HepG2 (cell line): ENCODE measurements around the gene ONECUT2. TPM values are rescaled to one million over a fixed set of nuclear protein-coding genes. Genes with fewer than 3 reads are reported as not detected.

ENCODE experiments used
- ATAD3A ChIP-seq: sonication (generic); formaldehyde crosslinking; IDR thresholded peaks from 2 replicates; pipeline ENCODE4 v1.4.0; 2020; ENCODE audit warnings: missing genetic modification reagents
- ISL2 ChIP-seq: sonication (generic); formaldehyde crosslinking; IDR thresholded peaks from 2 replicates; pipeline ENCODE4 v1.5.0; 2020; ENCODE audit warnings: missing genetic modification reagents
- NR2F6 ChIP-seq, 2 experiments: IDR thresholded peaks; 2 replicates each; pipeline ENCODE4 v1.6.1; 2016; ENCODE audit warnings: antibody characterized with exemption in 1 of 2, mild to moderate bottlenecking in 1 of 2
- RFX5 ChIP-seq: IDR thresholded peaks from 2 replicates; pipeline ENCODE4 v1.6.1; 2011; ENCODE audit warnings: low read depth, low read length, improper control_type of control experiment
- SAP130 ChIP-seq: IDR thresholded peaks from 2 replicates; pipeline ENCODE4 v1.6.1; 2016; ENCODE audit warnings: low read depth
- TARDBP ChIP-seq: sonication (generic); formaldehyde crosslinking; IDR thresholded peaks from 2 replicates; pipeline ENCODE4 v1.8.0; 2022; ENCODE audit warnings: mild to moderate bottlenecking, missing genetic modification reagents
- THAP11 ChIP-seq: IDR thresholded peaks from 2 replicates; pipeline ENCODE4 v1.6.1; 2016; ENCODE audit warnings: missing biosample characterization, missing genetic modification reagents
- ZKSCAN8 ChIP-seq: IDR thresholded peaks from 2 replicates; pipeline ENCODE4 v1.6.1; 2016; ENCODE audit warnings: borderline replicate concordance, missing genetic modification reagents, missing compliant biosample characterization
- ZNF12 ChIP-seq: sonication (generic); formaldehyde crosslinking; IDR thresholded peaks from 2 replicates; pipeline ENCODE4 v1.5.0; 2020; ENCODE audit warnings: missing genetic modification reagents
- ZNF274 ChIP-seq: sonication (generic); formaldehyde crosslinking; IDR thresholded peaks from 2 replicates; pipeline ENCODE4 v1.5.1; 2020; ENCODE audit warnings: mild to moderate bottlenecking, missing genetic modification reagents
- ZNF83 ChIP-seq: sonication (generic); formaldehyde crosslinking; IDR thresholded peaks from 2 replicates; pipeline ENCODE4 v1.4.0; 2020; ENCODE audit warnings: missing genetic modification reagents, mild to moderate bottlenecking, borderline replicate concordance
- polyA plus RNA-seq, 8 experiments: library from polyadenylated mRNA; depleted of rRNA in 3 of 8; stranded (reverse) in 7 of 8; unstranded in 1 of 8; fragments of >200 nt; fragmentation: Illumina TruSeq in 4 of 8; extraction: Trizol in 4 of 8; gene quantifications; 2 replicates each; pipeline versions ENCODE4 v1.2.1 to v1.2.3, GENCODE V29; 2011 to 2016; ENCODE audit warnings: low read depth in 4 of 8, missing spikeins in 1 of 8, mixed read lengths in 1 of 8; ENCODE audit not compliant: insufficient read depth in 1 of 8
- total RNA-seq, 5 experiments: library from RNA; depleted of rRNA; stranded (reverse); fragments of >200 nt; fragmentation: Illumina TruSeq; extraction: Trizol; gene quantifications; 2 replicates each; pipeline ENCODE4 v1.2.3, GENCODE V29; 2016; ENCODE audit warnings: low read depth in 1 of 5
- TF ChIP-seq, protein P1 (sequence below): sonication (generic); formaldehyde crosslinking; IDR thresholded peaks from 2 replicates; pipeline ENCODE4 v1.8.0; 2022; ENCODE audit warnings: missing genetic modification reagents, mild to moderate bottlenecking, borderline replicate concordance
- TF ChIP-seq, protein P2 (sequence below): IDR thresholded peaks from 2 replicates; pipeline ENCODE4 v1.6.1; 2016; ENCODE audit warnings: mild to moderate bottlenecking
- TF ChIP-seq, protein P3 (sequence below): IDR thresholded peaks from 2 replicates; pipeline ENCODE4 v1.6.1; 2016; ENCODE audit warnings: mild to moderate bottlenecking, missing biosample characterization, missing genetic modification reagents
- TF ChIP-seq, protein P4 (sequence below): sonication (generic); formaldehyde crosslinking; IDR thresholded peaks from 2 replicates; pipeline ENCODE4 v1.5.0; 2020; ENCODE audit warnings: missing genetic modification reagents
- TF ChIP-seq, protein P5 (sequence below), 2 experiments: fragments of 450-650 bp in 1 of 2; sonication (generic) in 1 of 2; formaldehyde crosslinking in 1 of 2; IDR thresholded peaks; 2 replicates each; pipeline versions ENCODE4 v1.6.1 to v1.8.0; 2016 to 2022; ENCODE audit warnings: antibody characterized with exemption in 1 of 2, mild to moderate bottlenecking in 1 of 2, missing genetic modification reagents in 1 of 2

The ONECUT2 gene
- total and polyA plus RNA-seq, 2 of the 13 experiments (the other 11 are each of a cell fraction or from before 2014, with no cell fraction given) = 3.0 to 3.2 TPM

DNA sequence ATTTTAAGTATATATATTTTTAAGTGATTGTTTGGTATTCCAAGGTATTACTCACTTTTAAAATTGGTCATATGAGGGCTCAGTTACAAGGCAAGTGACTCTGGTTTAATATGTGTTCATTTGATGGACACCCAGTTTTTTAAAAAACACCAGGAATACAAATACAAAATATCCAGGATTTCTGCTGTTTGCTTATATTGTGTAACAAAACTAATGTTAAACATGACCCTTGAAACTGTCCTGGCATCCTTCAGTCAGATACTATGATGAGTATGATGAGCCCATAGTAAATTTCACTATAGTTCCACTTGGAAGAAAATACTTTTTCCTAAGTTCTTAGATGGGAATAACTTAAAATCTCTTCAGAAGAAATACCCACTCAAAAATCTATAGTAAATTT is 11.4 kb upstream of the ONECUT2 start (continued):
- TF ChIP-seq ZNF274 (CRISPR knock-in tag) (no peak), TARDBP (CRISPR knock-in tag) (0 out of 2 replicates have a peak, but pooled peaks have one; percentile 37), ZNF83 (no peak), ZNF12 (CRISPR knock-in tag) (no peak), ATAD3A (CRISPR knock-in tag) (no peak), RFX5 (no peak), SAP130 (CRISPR knock-in tag) (peak; percentile 72), ISL2 (peak; percentile 75), NR2F6 (IDR thresholded peaks at IDR 0.05) (peak; percentile 68), NR2F6 (CRISPR knock-in tag; IDR thresholded peaks at IDR 0.05) (peak; percentile 64), ZKSCAN8 (CRISPR knock-in tag) (peak; percentile 50; the same call in 1 of the 2 replicates), THAP11 (CRISPR knock-in tag) (0 out of 2 replicates have a peak, but pooled peaks have one; percentile 55)
- TF ChIP-seq, protein P1, sequence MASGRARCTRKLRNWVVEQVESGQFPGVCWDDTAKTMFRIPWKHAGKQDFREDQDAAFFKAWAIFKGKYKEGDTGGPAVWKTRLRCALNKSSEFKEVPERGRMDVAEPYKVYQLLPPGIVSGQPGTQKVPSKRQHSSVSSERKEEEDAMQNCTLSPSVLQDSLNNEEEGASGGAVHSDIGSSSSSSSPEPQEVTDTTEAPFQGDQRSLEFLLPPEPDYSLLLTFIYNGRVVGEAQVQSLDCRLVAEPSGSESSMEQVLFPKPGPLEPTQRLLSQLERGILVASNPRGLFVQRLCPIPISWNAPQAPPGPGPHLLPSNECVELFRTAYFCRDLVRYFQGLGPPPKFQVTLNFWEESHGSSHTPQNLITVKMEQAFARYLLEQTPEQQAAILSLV (CRISPR knock-in tag) = no peak
- TF ChIP-seq, protein P2, sequence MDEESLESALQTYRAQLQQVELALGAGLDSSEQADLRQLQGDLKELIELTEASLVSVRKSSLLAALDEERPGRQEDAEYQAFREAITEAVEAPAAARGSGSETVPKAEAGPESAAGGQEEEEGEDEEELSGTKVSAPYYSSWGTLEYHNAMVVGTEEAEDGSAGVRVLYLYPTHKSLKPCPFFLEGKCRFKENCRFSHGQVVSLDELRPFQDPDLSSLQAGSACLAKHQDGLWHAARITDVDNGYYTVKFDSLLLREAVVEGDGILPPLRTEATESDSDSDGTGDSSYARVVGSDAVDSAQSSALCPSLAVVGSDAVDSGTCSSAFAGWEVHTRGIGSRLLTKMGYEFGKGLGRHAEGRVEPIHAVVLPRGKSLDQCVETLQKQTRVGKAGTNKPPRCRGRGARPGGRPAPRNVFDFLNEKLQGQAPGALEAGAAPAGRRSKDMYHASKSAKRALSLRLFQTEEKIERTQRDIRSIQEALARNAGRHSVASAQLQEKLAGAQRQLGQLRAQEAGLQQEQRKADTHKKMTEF (CRISPR knock-in tag) = peak; percentile 64
- TF ChIP-seq, protein P3, sequence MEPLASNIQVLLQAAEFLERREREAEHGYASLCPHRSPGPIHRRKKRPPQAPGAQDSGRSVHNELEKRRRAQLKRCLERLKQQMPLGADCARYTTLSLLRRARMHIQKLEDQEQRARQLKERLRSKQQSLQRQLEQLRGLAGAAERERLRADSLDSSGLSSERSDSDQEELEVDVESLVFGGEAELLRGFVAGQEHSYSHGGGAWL (CRISPR knock-in tag) = no peak
- TF ChIP-seq, protein P4, sequence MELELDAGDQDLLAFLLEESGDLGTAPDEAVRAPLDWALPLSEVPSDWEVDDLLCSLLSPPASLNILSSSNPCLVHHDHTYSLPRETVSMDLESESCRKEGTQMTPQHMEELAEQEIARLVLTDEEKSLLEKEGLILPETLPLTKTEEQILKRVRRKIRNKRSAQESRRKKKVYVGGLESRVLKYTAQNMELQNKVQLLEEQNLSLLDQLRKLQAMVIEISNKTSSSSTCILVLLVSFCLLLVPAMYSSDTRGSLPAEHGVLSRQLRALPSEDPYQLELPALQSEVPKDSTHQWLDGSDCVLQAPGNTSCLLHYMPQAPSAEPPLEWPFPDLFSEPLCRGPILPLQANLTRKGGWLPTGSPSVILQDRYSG (CRISPR knock-in tag) = no peak
- TF ChIP-seq, protein P5, sequence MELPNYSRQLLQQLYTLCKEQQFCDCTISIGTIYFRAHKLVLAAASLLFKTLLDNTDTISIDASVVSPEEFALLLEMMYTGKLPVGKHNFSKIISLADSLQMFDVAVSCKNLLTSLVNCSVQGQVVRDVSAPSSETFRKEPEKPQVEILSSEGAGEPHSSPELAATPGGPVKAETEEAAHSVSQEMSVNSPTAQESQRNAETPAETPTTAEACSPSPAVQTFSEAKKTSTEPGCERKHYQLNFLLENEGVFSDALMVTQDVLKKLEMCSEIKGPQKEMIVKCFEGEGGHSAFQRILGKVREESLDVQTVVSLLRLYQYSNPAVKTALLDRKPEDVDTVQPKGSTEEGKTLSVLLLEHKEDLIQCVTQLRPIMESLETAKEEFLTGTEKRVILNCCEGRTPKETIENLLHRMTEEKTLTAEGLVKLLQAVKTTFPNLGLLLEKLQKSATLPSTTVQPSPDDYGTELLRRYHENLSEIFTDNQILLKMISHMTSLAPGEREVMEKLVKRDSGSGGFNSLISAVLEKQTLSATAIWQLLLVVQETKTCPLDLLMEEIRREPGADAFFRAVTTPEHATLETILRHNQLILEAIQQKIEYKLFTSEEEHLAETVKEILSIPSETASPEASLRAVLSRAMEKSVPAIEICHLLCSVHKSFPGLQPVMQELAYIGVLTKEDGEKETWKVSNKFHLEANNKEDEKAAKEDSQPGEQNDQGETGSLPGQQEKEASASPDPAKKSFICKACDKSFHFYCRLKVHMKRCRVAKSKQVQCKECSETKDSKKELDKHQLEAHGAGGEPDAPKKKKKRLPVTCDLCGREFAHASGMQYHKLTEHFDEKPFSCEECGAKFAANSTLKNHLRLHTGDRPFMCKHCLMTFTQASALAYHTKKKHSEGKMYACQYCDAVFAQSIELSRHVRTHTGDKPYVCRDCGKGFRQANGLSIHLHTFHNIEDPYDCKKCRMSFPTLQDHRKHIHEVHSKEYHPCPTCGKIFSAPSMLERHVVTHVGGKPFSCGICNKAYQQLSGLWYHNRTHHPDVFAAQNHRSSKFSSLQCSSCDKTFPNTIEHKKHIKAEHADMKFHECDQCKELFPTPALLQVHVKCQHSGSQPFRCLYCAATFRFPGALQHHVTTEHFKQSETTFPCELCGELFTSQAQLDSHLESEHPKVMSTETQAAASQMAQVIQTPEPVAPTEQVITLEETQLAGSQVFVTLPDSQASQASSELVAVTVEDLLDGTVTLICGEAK (IDR thresholded peaks at IDR 0.05) = no peak
- TF ChIP-seq, protein P5 (CRISPR knock-in tag; IDR thresholded peaks at IDR 0.05) = no peak
